Activated naive CD8-positive, alpha-beta T cell treated with anti-CD3 and anti-CD28 coated beads, Interleukin-2, amount 10 ng/mL, durations not matched to agents 7 days and 5 days (primary cell): ENCODE measurements around the gene PTPN20. TPM values are rescaled to one million over a fixed set of nuclear protein-coding genes. Genes with fewer than 3 reads are reported as not detected.
A peak's percentile ranks its signal among the peaks of the same experiment; 100 is the strongest.

Experiments used
- ATAC-seq: fragments of 150-1000 bp; cut with Tn5 transposase; one replicate; pipeline ENCODE4 v1.10.0; 2021; ENCODE audit warnings: low read depth, moderate library complexity
- POLR2A ChIA-PET: fragments of 350-600 bp; sonication (Branson Sonifier 250); formaldehyde crosslinking; loops from one replicate; lab custom pipeline; 2021; ENCODE audit warnings: antibody characterized with exemption; lab: Charles Lee
- DNase-seq: peaks from one replicate; pipeline ENCODE4 v3.0.0; 2021
- H3K27ac Mint-ChIP-seq: one replicate; pipeline ENCODE4 v1.8.0; 2022; ENCODE audit warnings: mild to moderate bottlenecking, mixed read lengths
- H3K27me3 Mint-ChIP-seq: one replicate; pipeline ENCODE4 v1.8.0; 2022; ENCODE audit warnings: mild to moderate bottlenecking, moderate library complexity, mixed read lengths
- H3K36me3 Mint-ChIP-seq: one replicate; pipeline ENCODE4 v1.8.0; 2021; ENCODE audit warnings: mild to moderate bottlenecking, mixed read lengths
- H3K4me1 Mint-ChIP-seq: one replicate; pipeline ENCODE4 v1.8.0; 2021; ENCODE audit warnings: mixed read lengths
- H3K4me3 Mint-ChIP-seq: one replicate; pipeline ENCODE4 v1.8.0; 2022; ENCODE audit warnings: mild to moderate bottlenecking, moderate library complexity, mixed read lengths
- H3K9me3 Mint-ChIP-seq: one replicate; pipeline ENCODE4 v1.8.0; 2021; ENCODE audit warnings: mixed read lengths
- total RNA-seq, 2 experiments: library from RNA; stranded (reverse); gene quantifications; one replicate each; pipeline ENCODE4 v1.2.3, GENCODE V29; 2021

PTPN20 gene
- total RNA-seq, 2 experiments from 2014 or later, result 1.6 to 2.4 TPM

GRCh38 chr10:47019155-47020145, 108.2 kb downstream of the PTPN20 start:
- POLR2A ChIA-PET, result no interaction called here

GRCh38 chr10:47020471-47020870, 109.2 kb downstream of the PTPN20 start:
- no peak overlapping the region for H3K4me3 Mint-ChIP-seq
- no peaks in the 10 kb centered on the region for H3K9me3 Mint-ChIP-seq
- peaks cover 2% of the 10 kb centered on the region for H3K27me3 Mint-ChIP-seq
- ATAC-seq (no peak), DNase-seq (no peak)
- no peaks in the 10 kb centered on the region for H3K36me3 Mint-ChIP-seq
- POLR2A ChIA-PET, result no interaction called here
- no peak overlapping the region for H3K27ac Mint-ChIP-seq
- H3K4me1 Mint-ChIP-seq, result peaks cover 5% of the 10 kb centered on the region

More at GRCh38 chr10:47019155-47020145, 108.2 kb downstream of the PTPN20 start:
- Mint-ChIP-seq H3K27ac (no peak overlapping the region), H3K36me3 (no peaks in the 10 kb centered on the region), H3K27me3 (peaks cover 2% of the 10 kb centered on the region), H3K4me3 (no peak overlapping the region), H3K9me3 (no peaks in the 10 kb centered on the region), H3K4me1 (peaks cover 5% of the 10 kb centered on the region)
- no peak for DNase-seq
- no peak for ATAC-seq

GRCh38 chr10:47021850-47022249, 110.6 kb downstream of the PTPN20 start:
- Mint-ChIP-seq H3K36me3 (no peaks in the 10 kb centered on the region), H3K27ac (no peak overlapping the region), H3K27me3 (peaks cover 2% of the 10 kb centered on the region), H3K4me3 (no peak overlapping the region), H3K9me3 (no peaks in the 10 kb centered on the region), H3K4me1 (peaks cover 5% of the 10 kb centered on the region)
- POLR2A ChIA-PET, result no interaction called here
- DNase-seq (no peak), ATAC-seq (no peak)

- no peaks in the 10 kb centered on the region for H3K9me3 Mint-ChIP-seq
- H3K27ac Mint-ChIP-seq, result no peak overlapping the region
- peaks cover 2% of the 10 kb centered on the region for H3K27me3 Mint-ChIP-seq
- H3K36me3 Mint-ChIP-seq, result no peaks in the 10 kb centered on the region
- H3K4me3 Mint-ChIP-seq, result no peak overlapping the region
- POLR2A ChIA-PET, result no interaction called here
- no peak for ATAC-seq
- H3K4me1 Mint-ChIP-seq, result peaks cover 5% of the 10 kb centered on the region
- no peak for DNase-seq
These were observed 111.3 kb downstream of the PTPN20 start for GRCh38 chr10:47022311-47023131.

- H3K4me3 Mint-ChIP-seq, result peak overlapping the region; percentile 20
- peaks cover 2% of the 10 kb centered on the region for H3K27me3 Mint-ChIP-seq
- DNase-seq (no peak), ATAC-seq (no peak)
- peaks cover 5% of the 10 kb centered on the region for H3K4me1 Mint-ChIP-seq
- peak overlapping the region; percentile 55 for H3K27ac Mint-ChIP-seq
- no peaks in the 10 kb centered on the region for H3K9me3 Mint-ChIP-seq
- POLR2A ChIA-PET, result interaction anchor here (1.3 kb wide), 1 partner anchor 288 kb away, joined by 3 read pairs; no protein-coding TSS in a partner anchor
- H3K36me3 Mint-ChIP-seq, result no peaks in the 10 kb centered on the region
These were observed 112.2 kb downstream of the PTPN20 start for GRCh38 chr10:47023237-47024045.

- H3K27me3 Mint-ChIP-seq, result peaks cover 2% of the 10 kb centered on the region
- no peaks in the 10 kb centered on the region for H3K36me3 Mint-ChIP-seq
- ATAC-seq (no peak), DNase-seq (no peak)
- peak overlapping the region; percentile 55 for H3K27ac Mint-ChIP-seq
- H3K4me1 Mint-ChIP-seq, result peaks cover 5% of the 10 kb centered on the region
- H3K4me3 Mint-ChIP-seq, result no peak overlapping the region
- no peaks in the 10 kb centered on the region for H3K9me3 Mint-ChIP-seq
- POLR2A ChIA-PET, result interaction anchor here (1.3 kb wide), 1 partner anchor 288 kb away, joined by 3 read pairs; no protein-coding TSS in a partner anchor
These were observed 112.8 kb downstream of the PTPN20 start for GRCh38 chr10:47024046-47024322.

GRCh38 chr10:47024399-47025252, 113.4 kb downstream of the PTPN20 start:
- Mint-ChIP-seq H3K9me3 (no peaks in the 10 kb centered on the region), H3K36me3 (no peaks in the 10 kb centered on the region), H3K4me1 (peaks cover 5% of the 10 kb centered on the region), H3K4me3 (no peak overlapping the region), H3K27me3 (peaks cover 2% of the 10 kb centered on the region), H3K27ac (no peak overlapping the region)
- DNase-seq, result peak; percentile 74
- POLR2A ChIA-PET, result interaction anchor here (1.3 kb wide), 1 partner anchor 287 kb away, joined by 3 read pairs; no protein-coding TSS in a partner anchor
- ATAC-seq, result peak; percentile 93

- Mint-ChIP-seq H3K27ac (no peak overlapping the region), H3K27me3 (peaks cover 2% of the 10 kb centered on the region), H3K4me3 (no peak overlapping the region), H3K36me3 (no peaks in the 10 kb centered on the region), H3K9me3 (no peaks in the 10 kb centered on the region), H3K4me1 (peaks cover 5% of the 10 kb centered on the region)
- POLR2A ChIA-PET, result interaction anchor here (0.5 to 1.3 kb wide), 2 partner anchors 287 to 352 kb away, joined by 3 read pairs; no protein-coding TSS in a partner anchor
- no peak for DNase-seq
- no peak for ATAC-seq
These were observed 114.0 kb downstream of the PTPN20 start for GRCh38 chr10:47025253-47025539.

- Mint-ChIP-seq H3K4me3 (no peak overlapping the region), H3K4me1 (peaks cover 5% of the 10 kb centered on the region), H3K9me3 (no peaks in the 10 kb centered on the region), H3K27ac (no peak overlapping the region), H3K36me3 (no peaks in the 10 kb centered on the region), H3K27me3 (peaks cover 2% of the 10 kb centered on the region)
- DNase-seq (no peak), ATAC-seq (no peak)
- POLR2A ChIA-PET, result interaction anchor here (0.5 kb wide), 1 partner anchor 351 kb away, joined by 3 read pairs; no protein-coding TSS in a partner anchor
These were observed 114.5 kb downstream of the PTPN20 start for GRCh38 chr10:47025540-47026300.

GRCh38 chr10:47026301-47027107, 115.3 kb downstream of the PTPN20 start:
- DNase-seq (no peak), ATAC-seq (no peak)
- H3K27ac Mint-ChIP-seq, result no peak overlapping the region
- H3K36me3 Mint-ChIP-seq, result no peaks in the 10 kb centered on the region
- POLR2A ChIA-PET, result no interaction called here
- no peaks in the 10 kb centered on the region for H3K9me3 Mint-ChIP-seq
- H3K27me3 Mint-ChIP-seq, result peaks cover 2% of the 10 kb centered on the region
- peaks cover 5% of the 10 kb centered on the region for H3K4me1 Mint-ChIP-seq
- no peak overlapping the region for H3K4me3 Mint-ChIP-seq

- DNase-seq, result no peak
- Mint-ChIP-seq H3K36me3 (no peaks in the 10 kb centered on the region), H3K4me1 (peaks cover 5% of the 10 kb centered on the region), H3K9me3 (no peaks in the 10 kb centered on the region), H3K4me3 (no peak overlapping the region), H3K27ac (no peak overlapping the region), H3K27me3 (peaks cover under 1% of the 10 kb centered on the region)
- ATAC-seq, result no peak
- POLR2A ChIA-PET, result no interaction called here
These were observed 116.0 kb downstream of the PTPN20 start for GRCh38 chr10:47027108-47027783.
